ENCODE measurements around the gene MSI2.

Gene MSI2

DNA sequence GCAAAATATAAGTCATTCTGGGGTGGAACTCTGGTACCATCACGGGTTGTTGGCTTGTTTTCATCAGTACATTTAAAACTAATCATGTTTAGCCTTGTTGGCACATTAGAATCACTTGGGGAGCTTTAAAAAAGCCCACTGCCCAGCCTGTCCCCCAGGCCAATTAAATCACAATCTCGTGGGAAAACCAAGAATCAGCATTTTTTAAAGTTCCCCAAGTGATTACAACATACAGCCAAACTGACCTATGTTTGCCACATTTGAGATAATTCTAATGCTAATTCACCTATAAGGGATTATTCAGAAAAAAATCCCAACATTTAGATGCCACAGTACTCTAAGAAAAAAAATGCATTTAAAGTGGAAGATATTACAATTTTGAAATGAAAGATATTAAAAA lies 8.4 kb upstream of the MSI2 start:
- H3K4me2 ChIP-seq (ENCODE audit: low read length), result no peak overlapping the region
- H3K4me1 ChIP-seq (ENCODE audit: control insufficient read depth, insufficient read depth, low read length), result no peaks in the 10 kb centered on the region

DNA sequence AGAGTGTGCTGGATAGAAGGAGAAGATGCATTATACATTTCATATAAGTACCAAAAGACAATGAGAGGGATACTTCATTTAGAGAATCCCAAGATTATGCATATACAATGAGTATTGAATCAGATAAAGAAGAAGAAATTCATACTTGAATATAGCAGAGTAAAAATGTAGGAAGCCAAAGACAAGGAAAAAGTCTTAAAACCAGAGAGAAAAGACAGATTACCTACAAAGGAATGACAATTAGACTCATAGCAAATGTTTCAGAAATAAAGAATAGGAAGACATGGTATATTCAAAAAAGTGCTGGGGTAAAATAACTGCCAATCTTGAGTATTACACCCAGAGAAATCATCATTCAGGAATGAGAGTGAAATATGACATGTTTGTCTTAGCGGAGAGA lies 6.8 kb upstream of the MSI2 start:
- Histone ChIP-seq H3K27me3 (ENCODE audit: control insufficient read depth, insufficient read depth, low read length) (no peaks in the 10 kb centered on the region), H3K4me3 (ENCODE audit: low read length) (no peak overlapping the region), H3K4me2 (ENCODE audit: low read length) (no peak overlapping the region), H3K36me3 (ENCODE audit: insufficient read depth, low read length) (no peaks in the 10 kb centered on the region), H3K9me3 (replicated peaks; ENCODE audit: low read length) (peaks cover 3% of the 10 kb centered on the region), H3K9ac (ENCODE audit: low read depth, low read length) (no peak overlapping the region), H3K4me1 (ENCODE audit: control insufficient read depth, insufficient read depth, low read length) (no peaks in the 10 kb centered on the region)

More for the DNA sequence above, 8.4 kb upstream of the MSI2 start:
- Histone ChIP-seq H3K9me3 (replicated peaks; ENCODE audit: low read length) (peaks cover 3% of the 10 kb centered on the region), H3K27me3 (ENCODE audit: control insufficient read depth, insufficient read depth, low read length) (no peaks in the 10 kb centered on the region), H3K9ac (ENCODE audit: low read depth, low read length) (no peak overlapping the region), H3K4me3 (ENCODE audit: low read length) (no peak overlapping the region), H3K36me3 (ENCODE audit: insufficient read depth, low read length) (no peaks in the 10 kb centered on the region)

DNA sequence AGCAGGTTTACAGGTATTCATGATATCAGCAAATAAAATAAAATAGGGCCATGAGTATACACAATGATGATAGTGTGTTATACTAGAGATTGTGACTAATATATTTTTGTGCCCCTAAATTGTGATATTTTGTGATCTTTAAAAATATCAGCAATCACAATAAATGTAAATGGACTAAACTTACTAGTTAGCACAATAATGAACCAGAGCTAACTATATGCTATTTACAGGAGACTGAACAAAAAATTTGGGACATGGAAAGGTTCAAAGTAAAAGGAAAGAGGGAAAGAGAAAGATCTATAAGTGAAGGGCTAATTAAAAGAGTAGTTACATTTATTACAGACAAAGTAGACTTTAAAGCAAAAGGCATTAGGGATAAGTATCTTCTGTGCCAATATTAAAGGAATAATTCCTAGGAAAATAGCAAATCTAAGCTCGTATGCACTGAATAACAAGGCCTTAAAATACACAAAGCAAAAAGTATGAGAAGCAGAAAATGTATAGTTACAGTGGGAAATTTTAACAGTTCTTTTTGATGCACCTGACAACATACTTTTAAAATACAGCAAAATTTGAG lies 5.0 kb upstream of the MSI2 start:
- peaks cover 7% of the 10 kb centered on the region for H3K4me1 ChIP-seq (ENCODE audit: control insufficient read depth, insufficient read depth, low read length)
- H3K27me3 ChIP-seq (ENCODE audit: control insufficient read depth, insufficient read depth, low read length), result no peaks in the 10 kb centered on the region
- no peaks in the 10 kb centered on the region for H3K36me3 ChIP-seq (ENCODE audit: insufficient read depth, low read length)

GRCh38 chr17:57253362-57254065 lies 2.8 kb upstream of the MSI2 start:
- H3K4me1 ChIP-seq (ENCODE audit: control insufficient read depth, insufficient read depth, low read length), result peaks cover 10% of the 10 kb centered on the region
- no peaks in the 10 kb centered on the region for H3K27me3 ChIP-seq (ENCODE audit: control insufficient read depth, insufficient read depth, low read length)
- no peak overlapping the region for H3K9ac ChIP-seq (ENCODE audit: low read depth, low read length)
- no peak overlapping the region for H3K4me2 ChIP-seq (ENCODE audit: low read length)
- no peak overlapping the region for H3K4me3 ChIP-seq (ENCODE audit: low read length)
- H3K36me3 ChIP-seq (ENCODE audit: insufficient read depth, low read length), result no peaks in the 10 kb centered on the region
- peaks cover 3% of the 10 kb centered on the region for H3K9me3 ChIP-seq (replicated peaks; ENCODE audit: low read length)

More for the DNA sequence above, 5.0 kb upstream of the MSI2 start:
- no peak overlapping the region for H3K4me3 ChIP-seq (ENCODE audit: low read length)
- H3K4me2 ChIP-seq (ENCODE audit: low read length), result no peak overlapping the region
- H3K9ac ChIP-seq (ENCODE audit: low read depth, low read length), result no peak overlapping the region
- H3K9me3 ChIP-seq (replicated peaks; ENCODE audit: low read length), result peaks cover 3% of the 10 kb centered on the region

DNA sequence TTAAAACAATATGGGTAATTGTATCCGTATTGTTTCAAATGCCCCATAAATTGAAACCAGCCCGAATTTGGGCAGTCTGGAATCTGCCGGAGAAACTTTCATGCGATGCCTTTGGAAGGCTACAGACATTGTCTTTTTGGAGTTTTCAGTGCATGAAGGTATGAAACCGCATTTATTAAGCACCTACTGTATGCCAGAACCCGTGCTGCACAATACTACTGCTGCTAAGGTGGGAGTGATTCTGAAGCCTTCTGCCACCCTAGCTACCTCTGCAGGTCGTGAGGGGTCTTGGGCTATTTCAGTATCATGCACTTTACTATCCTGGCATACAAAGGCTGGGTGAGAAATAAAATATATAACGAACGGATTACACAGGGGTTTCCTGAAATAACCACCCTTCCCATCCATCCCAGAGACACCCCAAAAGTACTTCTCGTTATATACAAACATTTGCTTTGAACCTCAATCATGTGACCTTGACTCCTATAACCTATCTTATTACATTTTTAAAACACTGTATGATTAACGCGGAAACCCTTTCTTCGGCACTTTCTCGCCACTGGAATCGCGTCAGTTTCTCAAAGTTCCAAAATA lies 1.0 kb upstream of the MSI2 start:
- Histone ChIP-seq H3K4me3 (ENCODE audit: low read length) (peak overlapping the region; percentile 83), H3K4me1 (ENCODE audit: control insufficient read depth, insufficient read depth, low read length) (peaks cover 18% of the 10 kb centered on the region), H3K27me3 (ENCODE audit: control insufficient read depth, insufficient read depth, low read length) (no peaks in the 10 kb centered on the region), H3K9ac (ENCODE audit: low read depth, low read length) (peak overlapping the region; percentile 86), H3K36me3 (ENCODE audit: insufficient read depth, low read length) (peaks cover 1% of the 10 kb centered on the region), H3K4me2 (ENCODE audit: low read length) (peak overlapping the region; percentile 96), H3K9me3 (replicated peaks; ENCODE audit: low read length) (peaks cover 3% of the 10 kb centered on the region)

GRCh38 chr17:57256708-57257112 lies 387 bp downstream of the MSI2 start:
- no peaks in the 10 kb centered on the region for H3K9me3 ChIP-seq (replicated peaks; ENCODE audit: low read length)
- H3K36me3 ChIP-seq (ENCODE audit: insufficient read depth, low read length), result peaks cover 6% of the 10 kb centered on the region
- H3K9ac ChIP-seq (ENCODE audit: low read depth, low read length), result peak overlapping the region; percentile 81
- H3K27me3 ChIP-seq (ENCODE audit: control insufficient read depth, insufficient read depth, low read length), result no peaks in the 10 kb centered on the region
- H3K4me1 ChIP-seq (ENCODE audit: control insufficient read depth, insufficient read depth, low read length), result peaks cover 18% of the 10 kb centered on the region
- H3K4me3 ChIP-seq (ENCODE audit: low read length), result peak overlapping the region; percentile 80
- H3K4me2 ChIP-seq (ENCODE audit: low read length), result peak overlapping the region; percentile 91

GRCh38 chr17:57257195-57257894 lies 1.0 kb downstream of the MSI2 start:
- H3K4me3 ChIP-seq (ENCODE audit: low read length), result peak overlapping the region; percentile 80
- peaks cover 18% of the 10 kb centered on the region for H3K4me1 ChIP-seq (ENCODE audit: control insufficient read depth, insufficient read depth, low read length)
- peaks cover 10% of the 10 kb centered on the region for H3K36me3 ChIP-seq (ENCODE audit: insufficient read depth, low read length)
- peak overlapping the region; percentile 91 for H3K4me2 ChIP-seq (ENCODE audit: low read length)
- no peaks in the 10 kb centered on the region for H3K9me3 ChIP-seq (replicated peaks; ENCODE audit: low read length)
- H3K27me3 ChIP-seq (ENCODE audit: control insufficient read depth, insufficient read depth, low read length), result no peaks in the 10 kb centered on the region
- peak overlapping the region; percentile 81 for H3K9ac ChIP-seq (ENCODE audit: low read depth, low read length)

DNA sequence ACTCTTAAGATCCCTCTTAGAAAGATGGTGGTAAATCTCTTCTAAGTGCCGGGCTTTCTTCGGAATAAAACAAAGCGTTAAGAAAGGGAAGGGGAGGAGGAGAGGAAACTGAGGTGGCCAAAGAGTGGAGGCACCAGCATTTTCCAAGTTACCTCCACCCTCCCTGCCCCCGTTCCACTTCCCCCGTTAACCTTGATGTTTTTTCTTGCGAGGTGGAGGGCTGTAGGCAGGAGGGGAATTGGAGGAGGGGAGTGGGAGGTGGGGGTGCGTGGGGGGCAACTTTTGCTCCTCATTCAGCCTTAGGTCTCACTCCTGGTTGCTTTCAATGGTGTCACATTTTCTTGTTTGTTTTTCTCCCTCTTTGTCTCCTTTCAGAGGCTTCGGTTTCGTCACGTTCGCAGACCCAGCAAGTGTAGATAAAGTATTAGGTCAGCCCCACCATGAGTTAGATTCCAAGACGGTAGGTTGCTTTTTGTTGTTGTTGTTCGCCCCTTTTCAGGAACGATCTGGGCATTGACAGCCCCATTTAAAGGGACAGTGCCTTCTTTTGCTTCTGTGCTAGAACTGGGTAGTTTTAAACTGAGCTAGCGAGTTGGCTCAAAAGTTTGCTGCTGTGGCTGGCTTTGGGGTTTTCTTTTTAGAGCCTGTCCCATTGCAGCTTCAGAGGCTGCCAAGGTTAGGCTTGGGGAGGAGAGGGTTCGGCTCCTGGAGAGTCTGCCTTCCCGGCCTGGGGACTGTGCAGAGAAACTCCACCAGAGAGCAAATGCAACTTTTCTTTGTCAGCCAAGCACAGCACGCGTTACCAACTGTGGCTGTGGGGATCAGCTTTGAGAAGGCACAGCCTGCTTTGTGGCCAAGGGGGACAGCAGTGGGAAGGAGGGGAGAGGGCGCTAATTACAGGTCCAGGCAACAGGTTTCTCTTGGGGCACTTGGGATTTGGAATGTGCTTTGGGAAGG lies 1.9 kb downstream of the MSI2 start:
- no peaks in the 10 kb centered on the region for H3K9me3 ChIP-seq (replicated peaks; ENCODE audit: low read length)
- no peaks in the 10 kb centered on the region for H3K27me3 ChIP-seq (ENCODE audit: control insufficient read depth, insufficient read depth, low read length)
- H3K4me2 ChIP-seq (ENCODE audit: low read length), result peak overlapping the region; percentile 91
- peaks cover 18% of the 10 kb centered on the region for H3K4me1 ChIP-seq (ENCODE audit: control insufficient read depth, insufficient read depth, low read length)
- peak overlapping the region; percentile 80 for H3K4me3 ChIP-seq (ENCODE audit: low read length)
- peak overlapping the region; percentile 81 for H3K9ac ChIP-seq (ENCODE audit: low read depth, low read length)
- H3K36me3 ChIP-seq (ENCODE audit: insufficient read depth, low read length), result peaks cover 19% of the 10 kb centered on the region

- peaks cover 18% of the 10 kb centered on the region for H3K4me1 ChIP-seq (ENCODE audit: control insufficient read depth, insufficient read depth, low read length)
Measured at GRCh38 chr17:57259306-57259705, 3.0 kb downstream of the MSI2 start.

DNA sequence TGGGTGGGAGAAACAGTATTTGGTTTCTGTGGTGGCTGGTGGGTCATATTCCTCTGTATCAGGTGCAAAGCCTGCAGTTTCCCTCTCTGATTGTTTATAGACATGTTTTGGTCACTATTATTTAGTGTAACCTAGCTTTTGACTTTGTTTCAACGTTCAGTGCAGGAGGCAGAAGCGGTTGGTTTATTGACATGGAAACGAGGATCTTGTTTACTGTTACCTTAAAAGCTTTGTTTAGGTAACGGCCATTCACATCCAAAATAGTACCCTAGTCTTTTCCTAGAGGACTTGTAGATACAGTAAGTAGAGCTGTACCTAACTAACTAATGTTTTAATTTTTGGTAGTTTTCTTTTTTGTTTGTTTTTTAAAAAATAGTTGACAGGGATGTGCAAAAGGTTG lies 3.5 kb downstream of the MSI2 start:
- H3K27me3 ChIP-seq (ENCODE audit: control insufficient read depth, insufficient read depth, low read length), result no peaks in the 10 kb centered on the region
- no peaks in the 10 kb centered on the region for H3K9me3 ChIP-seq (replicated peaks; ENCODE audit: low read length)
- peaks cover 31% of the 10 kb centered on the region for H3K36me3 ChIP-seq (ENCODE audit: insufficient read depth, low read length)
- peaks cover 18% of the 10 kb centered on the region for H3K4me1 ChIP-seq (ENCODE audit: control insufficient read depth, insufficient read depth, low read length)
- H3K4me3 ChIP-seq (ENCODE audit: low read length), result no peak overlapping the region
- no peak overlapping the region for H3K9ac ChIP-seq (ENCODE audit: low read depth, low read length)
- no peak overlapping the region for H3K4me2 ChIP-seq (ENCODE audit: low read length)

More at GRCh38 chr17:57259306-57259705, 3.0 kb downstream of the MSI2 start:
- H3K27me3 ChIP-seq (ENCODE audit: control insufficient read depth, insufficient read depth, low read length), result no peaks in the 10 kb centered on the region
- H3K4me2 ChIP-seq (ENCODE audit: low read length), result peak overlapping the region; percentile 91
- H3K9ac ChIP-seq (ENCODE audit: low read depth, low read length), result peak overlapping the region; percentile 81
- H3K9me3 ChIP-seq (replicated peaks; ENCODE audit: low read length), result no peaks in the 10 kb centered on the region
- H3K4me3 ChIP-seq (ENCODE audit: low read length), result peak overlapping the region; percentile 80
- peaks cover 28% of the 10 kb centered on the region for H3K36me3 ChIP-seq (ENCODE audit: insufficient read depth, low read length)

Measured in skeletal muscle satellite cell (primary cell).